K562 (cell line): ENCODE measurements around the gene FABP2. TPM values are rescaled to one million over a fixed set of nuclear protein-coding genes. Genes with fewer than 3 reads are reported as not detected.
A peak's percentile ranks its signal among the peaks of the same experiment; 100 is the strongest.

Experiments
- ARHGAP35 ChIP-seq: fragments of 450-650 bp; IDR thresholded peaks from 2 replicates; pipeline ENCODE4 v1.6.1; 2018; ENCODE audit not compliant: partially characterized antibody
- ATF7 ChIP-seq: fragments of 450-650 bp; IDR thresholded peaks from 2 replicates; pipeline ENCODE4 v1.7.1; 2014; ENCODE audit warnings: mild to moderate bottlenecking, moderate library complexity
- CBX3 ChIP-seq, 2 experiments: IDR thresholded peaks; 1 replicate in 1 of 2; 2 replicates in 1 of 2; pipeline ENCODE4 v1.6.1; 2012; ENCODE audit warnings: inconsistent platforms in 2 of 2, low read length in 2 of 2, borderline replicate concordance in 1 of 2, control low read depth in 1 of 2
- CHD4 ChIP-seq: fragments of 200-600 bp; sonication (generic); IDR thresholded peaks from 3 replicates; pipeline ENCODE4 v1.6.1; 2012; ENCODE audit warnings: low read depth, mild to moderate bottlenecking, mixed read lengths, low read length, inconsistent platforms; ENCODE audit not compliant: insufficient read depth, insufficient replicate concordance, poor library complexity, severe bottlenecking
- HSF4 ChIP-seq: fragments of 250-450 bp; sonication (Bioruptor Pico); IDR thresholded peaks from 2 replicates; pipeline ENCODE4 v2.1.2; 2022; ENCODE audit warnings: mild to moderate bottlenecking, moderate library complexity, borderline replicate concordance
- KDM4B ChIP-seq, 2 experiments: fragments of 450-650 bp in 1 of 2; sonication (generic) in 1 of 2; IDR thresholded peaks; 2 replicates each; pipeline ENCODE4 v1.6.1; 2016 to 2017; ENCODE audit warnings: borderline replicate concordance in 2 of 2, antibody characterized with exemption in 1 of 2, low read depth in 1 of 2, mild to moderate bottlenecking in 1 of 2
- MEIS2 ChIP-seq: fragments of 450-650 bp; IDR thresholded peaks from 2 replicates; pipeline ENCODE4 v1.6.1; 2014; ENCODE audit warnings: mild to moderate bottlenecking; ENCODE audit not compliant: partially characterized antibody
- MYBL2 ChIP-seq, 2 experiments: fragments of 450-650 bp in 1 of 2; sonication (generic) in 1 of 2; formaldehyde crosslinking in 1 of 2; IDR thresholded peaks; 2 replicates each; pipeline versions ENCODE4 v1.6.1 to v1.8.1; 2017 to 2022; ENCODE audit warnings: borderline replicate concordance in 1 of 2, inconsistent platforms in 1 of 2, low read depth in 1 of 2, mild to moderate bottlenecking in 1 of 2, missing genetic modification reagents in 1 of 2, moderate library complexity in 1 of 2
- MYC ChIP-seq, 2 experiments: fragments of 250-450 bp in 1 of 2; sonication (Bioruptor Pico) in 1 of 2; IDR thresholded peaks; 2 replicates each; pipeline versions ENCODE4 v1.5.1 to v1.6.1; 2012 to 2021; ENCODE audit warnings: low read depth in 2 of 2, borderline replicate concordance in 1 of 2, improper control_type of control experiment in 1 of 2, low read length in 1 of 2, mild to moderate bottlenecking in 1 of 2, moderate library complexity in 1 of 2
- NCOA1 ChIP-seq: fragments of 450-650 bp; IDR thresholded peaks from 2 replicates; pipeline ENCODE4 v1.6.1; 2016; ENCODE audit warnings: low read depth
- NCOR1 ChIP-seq: fragments of 450-650 bp; IDR thresholded peaks from 2 replicates; pipeline ENCODE4 v1.6.1; 2016; ENCODE audit warnings: mild to moderate bottlenecking, moderate library complexity
- NR2C2 ChIP-seq, 2 experiments: fragments of 200-800 bp in 1 of 2; sonication (Bioruptor generic) in 1 of 2; sonication (generic) in 1 of 2; formaldehyde crosslinking in 1 of 2; IDR thresholded peaks; 2 replicates each; pipeline versions ENCODE4 v1.6.1 to v1.8.0; 2016 to 2022; ENCODE audit warnings: mild to moderate bottlenecking in 1 of 2, missing compliant biosample characterization in 1 of 2, missing genetic modification characterization in 1 of 2, missing genetic modification reagents in 1 of 2
- NR2F6 ChIP-seq: fragments of 450-650 bp; formaldehyde crosslinking; IDR thresholded peaks from 2 replicates; pipeline ENCODE4 v1.4.0; 2020; ENCODE audit warnings: mild to moderate bottlenecking
- NRF1 ChIP-seq, 2 experiments: fragments of 450-650 bp; IDR thresholded peaks in 1 of 2; conservative IDR thresholded peaks in 1 of 2; 2 replicates each; pipeline ENCODE4 v1.6.1; 2014; ENCODE audit warnings: mild to moderate bottlenecking in 2 of 2
- PREB ChIP-seq: sonication (generic); formaldehyde crosslinking; IDR thresholded peaks from 2 replicates; pipeline ENCODE4 v1.8.1; 2023; ENCODE audit warnings: mild to moderate bottlenecking, missing genetic modification reagents
- RFX1 ChIP-seq: fragments of 450-650 bp; IDR thresholded peaks from 2 replicates; pipeline ENCODE4 v1.6.1; 2016; ENCODE audit warnings: mild to moderate bottlenecking, moderate library complexity
- ZFX ChIP-seq: sonication (generic); formaldehyde crosslinking; IDR thresholded peaks from 2 replicates; pipeline ENCODE4 v1.8.0; 2022; ENCODE audit warnings: mild to moderate bottlenecking, missing genetic modification reagents, moderate library complexity
- ZKSCAN3 ChIP-seq: fragments of 250-450 bp; sonication (Bioruptor Pico); IDR thresholded peaks from 2 replicates; pipeline ENCODE4 v1.4.0; 2020
- ZNF778 ChIP-seq: fragments of 450-650 bp; formaldehyde crosslinking; IDR thresholded peaks from 2 replicates; pipeline ENCODE4 v1.4.0; 2020; ENCODE audit warnings: mild to moderate bottlenecking, moderate library complexity
- polyA plus RNA-seq, 8 experiments: library from polyadenylated mRNA; depleted of rRNA in 4 of 8; stranded (reverse) in 5 of 8; unstranded in 3 of 8; fragments of >200 nt; fragmentation: Nextera tagmentation in 2 of 8; fragmentation: Illumina TruSeq in 1 of 8; extraction: Ambion mirVana in 2 of 8; extraction: Trizol in 1 of 8; gene quantifications; 2 replicates each; pipeline versions ENCODE4 v1.2.1 to v1.2.3, GENCODE V29; 2011 to 2014; ENCODE audit warnings: inconsistent platforms in 1 of 8, missing spikeins in 1 of 8
- total RNA-seq, 7 experiments: library from RNA; depleted of rRNA in 6 of 7; stranded (reverse); fragments of >200 nt in 6 of 7; fragmentation: Illumina TruSeq in 2 of 7; extraction: Trizol in 2 of 7; gene quantifications; 2 replicates each; pipeline versions ENCODE4 v1.2.1 to v1.2.3, GENCODE V29; 2011 to 2021; ENCODE audit warnings: low replicate concordance in 1 of 7

FABP2 gene
- total and polyA plus RNA-seq, 9 of the 15 experiments (the other 6 are each of a cell fraction or from before 2014, with no cell fraction given): not detected

- peak; percentile 84 for TF ChIP-seq ZFX
- peak; percentile 96 for TF ChIP-seq NRF1 (conservative IDR thresholded peaks at IDR 0.05 in 1 of 2, IDR thresholded peaks at IDR 0.05 in 1 of 2)
- TF ChIP-seq MEIS2: peak; percentile 82
- peak; percentile 34; the same call in 1 of the 2 replicates for TF ChIP-seq MYC (IDR thresholded peaks at IDR 0.05; ENCODE audit: low read depth, low read length)
- no peak for TF ChIP-seq MYC (CRISPR knock-in tag; IDR thresholded peaks at IDR 0.05; ENCODE audit: borderline replicate concordance, low read depth)
- no peak for TF ChIP-seq HSF4 (CRISPR knock-in tag)
- TF ChIP-seq NCOR1: no peak
- TF ChIP-seq CBX3 (IDR thresholded peaks at IDR 0.05; ENCODE audit: borderline replicate concordance in 1 of 2, low read length in 2 of 2): peak in 1 of 2 experiments; percentile 32; a peak in 1 of 3 replicates
- TF ChIP-seq NR2C2 (CRISPR knock-in tag; IDR thresholded peaks at IDR 0.05): 0 out of 2 replicates have a peak, but pooled peaks have one; percentile 60
- peak; percentile 94 for TF ChIP-seq NR2C2 (tag; IDR thresholded peaks at IDR 0.05)
- TF ChIP-seq KDM4B (IDR thresholded peaks at IDR 0.05; ENCODE audit: borderline replicate concordance in 2 of 2, low read depth in 1 of 2): no peak; a peak in 1 of 4 replicates
- TF ChIP-seq PREB (CRISPR knock-in tag): 0 out of 2 replicates have a peak, but pooled peaks have one; percentile 76
- peak; percentile 51 for TF ChIP-seq RFX1
- TF ChIP-seq ZNF778 (CRISPR knock-in tag): no peak
- peak; percentile 90 for TF ChIP-seq NCOA1
- no peak for TF ChIP-seq ZKSCAN3 (CRISPR knock-in tag)
- TF ChIP-seq MYBL2 (IDR thresholded peaks at IDR 0.05; ENCODE audit: low read depth): 0 out of 2 replicates have a peak, but pooled peaks have one; percentile 59
- TF ChIP-seq MYBL2 (CRISPR knock-in tag; IDR thresholded peaks at IDR 0.05; ENCODE audit: borderline replicate concordance): no peak
- no peak for TF ChIP-seq CHD4
- TF ChIP-seq ARHGAP35: no peak
- TF ChIP-seq NR2F6 (CRISPR knock-in tag): no peak
- peak; percentile 58 for TF ChIP-seq ATF7
Observed at GRCh38 chr4:119300101-119300978, 21.6 kb downstream of the FABP2 start (continued).
